ENCODE results near the gene EDIL3. TPM values are rescaled to one million over a fixed set of nuclear protein-coding genes. Genes with fewer than 3 reads are reported as not detected.

Gene EDIL3
- total and polyA plus RNA-seq, 5 donors from 2014 or later = not detected

GRCh38 chr5:84148651-84149050 lies 236.0 kb downstream of the EDIL3 start:
- H3K4me3 Mint-ChIP-seq = no peak overlapping the region
- Histone ChIP-seq H3K27me3 (ENCODE audit: control insufficient read depth, insufficient read depth, low read length) (no peaks in the 10 kb centered on the region), H3K4me3 (ENCODE audit: low read depth, low read length) (no peak overlapping the region), H3K4me1 (ENCODE audit: control insufficient read depth, insufficient read depth, low read length, poor library complexity, severe bottlenecking) (no peaks in the 10 kb centered on the region), H3K36me3 (ENCODE audit: control insufficient read depth, insufficient read depth, low read length) (no peaks in the 10 kb centered on the region), H3K27ac (ENCODE audit: insufficient read depth, low read length, poor library complexity, severe bottlenecking) (no peak overlapping the region), H3K9me3 (ENCODE audit: control insufficient read depth in 2 of 2, low read length in 2 of 2) (no peaks in the 10 kb centered on the region)
- H3K27me3 Mint-ChIP-seq = no peaks in the 10 kb centered on the region
- ATAC-seq (ENCODE audit: low read depth in 2 of 2) (no peak), DNase-seq (no peak)
- H3K9me3 Mint-ChIP-seq = peaks cover 0 to 10% (median 0%) of the 10 kb centered on the region in 7 donors
- no peak overlapping the region for H3K27ac Mint-ChIP-seq
- no peaks in the 10 kb centered on the region for H3K4me1 Mint-ChIP-seq
- no peaks in the 10 kb centered on the region for H3K36me3 Mint-ChIP-seq

DNA sequence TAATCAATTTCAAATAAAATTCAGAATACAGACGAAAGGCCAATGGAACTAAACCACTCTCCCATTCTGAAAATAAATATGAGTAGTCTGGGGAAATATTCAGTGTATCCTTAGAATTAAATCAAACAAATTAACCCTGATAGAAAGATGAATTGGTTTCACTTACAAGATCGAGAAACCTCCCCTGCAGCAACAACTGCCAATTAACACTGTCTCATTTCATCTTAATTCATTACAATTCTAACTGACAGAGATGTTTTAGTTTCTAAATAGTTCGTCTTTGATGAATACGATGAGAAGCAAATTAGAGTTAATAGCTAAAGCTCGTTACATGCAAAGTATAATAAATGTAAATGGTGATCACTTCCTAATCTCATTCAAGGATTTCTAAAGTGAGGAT lies 247.1 kb downstream of the EDIL3 start:
- H3K27ac Mint-ChIP-seq = no peak overlapping the region

GRCh38 chr5:84131372-84131771 lies 253.3 kb downstream of the EDIL3 start:
- H3K27ac ChIP-seq (ENCODE audit: insufficient read depth, low read length, poor library complexity, severe bottlenecking) = no peak overlapping the region
- Mint-ChIP-seq H3K4me3 (no peak overlapping the region), H3K27me3 (no peaks in the 10 kb centered on the region), H3K4me1 (no peaks in the 10 kb centered on the region), H3K9me3 (peaks cover 0 to 6% (median 4%) of the 10 kb centered on the region in 7 donors), H3K27ac (no peak overlapping the region), H3K36me3 (no peaks in the 10 kb centered on the region)
- no peaks in the 10 kb centered on the region for H3K4me1 ChIP-seq (ENCODE audit: control insufficient read depth, insufficient read depth, low read length, poor library complexity, severe bottlenecking)
- H3K27me3 ChIP-seq (ENCODE audit: control insufficient read depth, insufficient read depth, low read length) = no peaks in the 10 kb centered on the region
- no peak overlapping the region for H3K4me3 ChIP-seq (ENCODE audit: low read depth, low read length)
- DNase-seq (no peak), ATAC-seq (ENCODE audit: low read depth in 2 of 2) (no peak)
- no peaks in the 10 kb centered on the region for H3K36me3 ChIP-seq (ENCODE audit: control insufficient read depth, insufficient read depth, low read length)
- H3K9me3 ChIP-seq (ENCODE audit: control insufficient read depth in 2 of 2, low read length in 2 of 2) = no peaks in the 10 kb centered on the region

More for the DNA sequence above, 247.1 kb downstream of the EDIL3 start:
- H3K36me3 ChIP-seq (ENCODE audit: control insufficient read depth, insufficient read depth, low read length) = no peaks in the 10 kb centered on the region
- H3K4me3 ChIP-seq (ENCODE audit: low read depth, low read length) = no peak overlapping the region
- no peak overlapping the region for H3K27ac ChIP-seq (ENCODE audit: insufficient read depth, low read length, poor library complexity, severe bottlenecking)
- H3K4me3 Mint-ChIP-seq = no peak overlapping the region
- no peaks in the 10 kb centered on the region for H3K4me1 ChIP-seq (ENCODE audit: control insufficient read depth, insufficient read depth, low read length, poor library complexity, severe bottlenecking)
- ATAC-seq (ENCODE audit: low read depth in 2 of 2) = no peak
- peaks cover 0 to 11% (median 2%) of the 10 kb centered on the region in 7 donors for H3K9me3 Mint-ChIP-seq
- H3K27me3 Mint-ChIP-seq = no peaks in the 10 kb centered on the region
- H3K27me3 ChIP-seq (ENCODE audit: control insufficient read depth, insufficient read depth, low read length) = no peaks in the 10 kb centered on the region
- no peaks in the 10 kb centered on the region for H3K4me1 Mint-ChIP-seq
- no peaks in the 10 kb centered on the region for H3K9me3 ChIP-seq (ENCODE audit: control insufficient read depth in 2 of 2, low read length in 2 of 2)
- no peak for DNase-seq
- no peaks in the 10 kb centered on the region for H3K36me3 Mint-ChIP-seq

GRCh38 chr5:84130006-84130580 lies 254.6 kb downstream of the EDIL3 start:
- no peak overlapping the region for H3K27ac ChIP-seq (ENCODE audit: insufficient read depth, low read length, poor library complexity, severe bottlenecking)
- H3K27me3 Mint-ChIP-seq = no peaks in the 10 kb centered on the region
- no peaks in the 10 kb centered on the region for H3K4me1 Mint-ChIP-seq
- H3K4me1 ChIP-seq (ENCODE audit: control insufficient read depth, insufficient read depth, low read length, poor library complexity, severe bottlenecking) = no peaks in the 10 kb centered on the region
- H3K4me3 ChIP-seq (ENCODE audit: low read depth, low read length) = no peak overlapping the region
- no peaks in the 10 kb centered on the region for H3K27me3 ChIP-seq (ENCODE audit: control insufficient read depth, insufficient read depth, low read length)
- H3K9me3 ChIP-seq (ENCODE audit: control insufficient read depth in 2 of 2, low read length in 2 of 2) = no peaks in the 10 kb centered on the region
- no peak overlapping the region for H3K27ac Mint-ChIP-seq
- peaks cover 0 to 6% (median 4%) of the 10 kb centered on the region in 7 donors for H3K9me3 Mint-ChIP-seq
- ATAC-seq (ENCODE audit: low read depth in 2 of 2) = no peak
- DNase-seq = no peak
- no peak overlapping the region for H3K4me3 Mint-ChIP-seq
- H3K36me3 Mint-ChIP-seq = no peaks in the 10 kb centered on the region
- no peaks in the 10 kb centered on the region for H3K36me3 ChIP-seq (ENCODE audit: control insufficient read depth, insufficient read depth, low read length)

GRCh38 chr5:84125216-84125615 lies 259.5 kb downstream of the EDIL3 start:
- peaks cover 0 to 9% (median 3%) of the 10 kb centered on the region in 7 donors for H3K9me3 Mint-ChIP-seq
- H3K4me1 Mint-ChIP-seq = no peaks in the 10 kb centered on the region
- no peak overlapping the region for H3K4me3 Mint-ChIP-seq
- Histone ChIP-seq H3K36me3 (ENCODE audit: control insufficient read depth, insufficient read depth, low read length) (no peaks in the 10 kb centered on the region), H3K27me3 (ENCODE audit: control insufficient read depth, insufficient read depth, low read length) (no peaks in the 10 kb centered on the region), H3K4me1 (ENCODE audit: control insufficient read depth, insufficient read depth, low read length, poor library complexity, severe bottlenecking) (no peaks in the 10 kb centered on the region), H3K27ac (ENCODE audit: insufficient read depth, low read length, poor library complexity, severe bottlenecking) (no peak overlapping the region), H3K4me3 (ENCODE audit: low read depth, low read length) (no peak overlapping the region), H3K9me3 (ENCODE audit: control insufficient read depth in 2 of 2, low read length in 2 of 2) (no peaks in the 10 kb centered on the region)
- no peak for ATAC-seq (ENCODE audit: low read depth in 2 of 2)
- no peak for DNase-seq
- H3K36me3 Mint-ChIP-seq = no peaks in the 10 kb centered on the region
- no peak overlapping the region for H3K27ac Mint-ChIP-seq
- no peaks in the 10 kb centered on the region for H3K27me3 Mint-ChIP-seq

DNA sequence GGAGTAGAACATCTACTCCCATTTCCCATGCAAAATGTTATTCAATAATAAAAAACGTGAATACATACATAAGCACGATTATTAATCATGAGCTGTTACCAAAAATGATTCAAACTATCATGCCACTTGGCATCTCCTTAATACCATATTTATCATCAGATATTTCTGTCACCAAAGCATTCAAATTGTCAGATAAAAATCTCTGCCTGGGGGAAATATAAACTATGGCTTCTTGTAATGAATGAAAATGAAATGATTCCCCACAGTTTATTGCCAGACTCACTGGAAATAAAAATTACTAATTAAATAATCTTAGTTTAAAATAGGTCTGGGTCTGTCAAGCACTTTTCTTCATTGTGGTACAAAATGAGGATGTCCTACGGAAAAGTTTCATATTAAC lies 265.4 kb downstream of the EDIL3 start:
- Histone ChIP-seq H3K36me3 (ENCODE audit: control insufficient read depth, insufficient read depth, low read length) (no peaks in the 10 kb centered on the region), H3K4me3 (ENCODE audit: low read depth, low read length) (no peak overlapping the region), H3K27me3 (ENCODE audit: control insufficient read depth, insufficient read depth, low read length) (no peaks in the 10 kb centered on the region), H3K9me3 (ENCODE audit: control insufficient read depth in 2 of 2, low read length in 2 of 2) (no peaks in the 10 kb centered on the region), H3K27ac (ENCODE audit: insufficient read depth, low read length, poor library complexity, severe bottlenecking) (no peak overlapping the region), H3K4me1 (ENCODE audit: control insufficient read depth, insufficient read depth, low read length, poor library complexity, severe bottlenecking) (no peaks in the 10 kb centered on the region)
- ATAC-seq (ENCODE audit: low read depth in 2 of 2) = no peak
- H3K4me1 Mint-ChIP-seq = no peaks in the 10 kb centered on the region
- peaks cover 0 to 4% (median 2%) of the 10 kb centered on the region in 7 donors for H3K9me3 Mint-ChIP-seq
- H3K27ac Mint-ChIP-seq = no peak overlapping the region
- DNase-seq = no peak
- H3K4me3 Mint-ChIP-seq = no peak overlapping the region
- no peaks in the 10 kb centered on the region for H3K36me3 Mint-ChIP-seq
- no peaks in the 10 kb centered on the region for H3K27me3 Mint-ChIP-seq

GRCh38 chr5:84118551-84118950 lies 266.1 kb downstream of the EDIL3 start:
- Histone ChIP-seq H3K4me3 (ENCODE audit: low read depth, low read length) (no peak overlapping the region), H3K27ac (ENCODE audit: insufficient read depth, low read length, poor library complexity, severe bottlenecking) (no peak overlapping the region), H3K36me3 (ENCODE audit: control insufficient read depth, insufficient read depth, low read length) (no peaks in the 10 kb centered on the region), H3K9me3 (ENCODE audit: control insufficient read depth in 2 of 2, low read length in 2 of 2) (no peaks in the 10 kb centered on the region), H3K4me1 (ENCODE audit: control insufficient read depth, insufficient read depth, low read length, poor library complexity, severe bottlenecking) (no peaks in the 10 kb centered on the region), H3K27me3 (ENCODE audit: control insufficient read depth, insufficient read depth, low read length) (no peaks in the 10 kb centered on the region)
- H3K4me3 Mint-ChIP-seq = no peak overlapping the region
- H3K4me1 Mint-ChIP-seq = no peaks in the 10 kb centered on the region
- no peaks in the 10 kb centered on the region for H3K27me3 Mint-ChIP-seq
- ATAC-seq (ENCODE audit: low read depth in 2 of 2) (no peak), DNase-seq (no peak)
- no peak overlapping the region for H3K27ac Mint-ChIP-seq
- H3K9me3 Mint-ChIP-seq = peaks cover 0 to 4% (median 0%) of the 10 kb centered on the region in 7 donors
- H3K36me3 Mint-ChIP-seq = no peaks in the 10 kb centered on the region

DNA sequence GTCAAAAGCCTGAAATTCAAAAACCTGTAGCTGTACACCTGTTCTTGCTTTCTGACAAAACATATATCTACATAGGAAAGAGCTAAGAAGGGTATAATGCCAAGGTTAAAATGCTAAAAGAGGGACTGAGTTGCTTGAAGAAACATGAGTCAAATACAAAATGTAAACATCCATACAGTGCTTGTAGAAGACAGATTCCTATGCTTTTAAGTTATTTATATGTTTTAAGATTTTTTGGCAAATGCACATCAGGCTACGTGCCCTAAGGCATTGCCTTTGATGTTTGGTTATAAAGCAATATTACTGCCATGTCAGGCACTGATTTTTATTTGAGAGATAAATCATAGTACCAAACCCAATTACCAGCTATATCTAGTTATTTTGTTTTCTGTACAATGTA lies 269.0 kb downstream of the EDIL3 start:
- Mint-ChIP-seq H3K4me1 (no peaks in the 10 kb centered on the region), H3K27ac (no peak overlapping the region), H3K27me3 (no peaks in the 10 kb centered on the region), H3K36me3 (no peaks in the 10 kb centered on the region), H3K9me3 (peaks cover 0 to 12% (median 4%) of the 10 kb centered on the region in 7 donors), H3K4me3 (no peak overlapping the region)
- Histone ChIP-seq H3K27ac (ENCODE audit: insufficient read depth, low read length, poor library complexity, severe bottlenecking) (no peak overlapping the region), H3K36me3 (ENCODE audit: control insufficient read depth, insufficient read depth, low read length) (no peaks in the 10 kb centered on the region), H3K9me3 (ENCODE audit: control insufficient read depth in 2 of 2, low read length in 2 of 2) (no peaks in the 10 kb centered on the region), H3K4me1 (ENCODE audit: control insufficient read depth, insufficient read depth, low read length, poor library complexity, severe bottlenecking) (no peaks in the 10 kb centered on the region), H3K27me3 (ENCODE audit: control insufficient read depth, insufficient read depth, low read length) (no peaks in the 10 kb centered on the region), H3K4me3 (ENCODE audit: low read depth, low read length) (no peak overlapping the region)
- DNase-seq (no peak), ATAC-seq (ENCODE audit: low read depth in 2 of 2) (no peak)

All from CD4-positive, CD25-positive, alpha-beta regulatory T cell (primary cell).